HG03066 (cell line): ENCODE data around the gene C5orf34.
"Not testable (repeated sequence)": the region's sequence is repeated elsewhere in the genome, so short reads cannot be mapped to it uniquely, and the experiment has no call there.

ENCODE experiments used
- ATAC-seq: cut with Tn5 transposase; IDR thresholded peaks from one replicate; pipeline ENCODE4 v1.9.1; 2021; ENCODE audit warnings: low read depth; ENCODE audit not compliant: unreplicated experiment

The C5orf34 gene

GRCh38 chr5:43515678-43516048 is 715 bp upstream of the C5orf34 start:
- no peak for ATAC-seq

GRCh38 chr5:43514471-43514815 is 505 bp downstream of the C5orf34 start:
- peak; percentile 26 for ATAC-seq

GRCh38 chr5:43514025-43514424 is 923 bp downstream of the C5orf34 start:
- ATAC-seq = no peak

- ATAC-seq = not testable (repeated sequence)
Measured at GRCh38 chr5:43511062-43511461, 3.9 kb downstream of the C5orf34 start.

GRCh38 chr5:43498581-43498980 is 16.4 kb downstream of the C5orf34 start:
- ATAC-seq = no peak

- ATAC-seq = no peak
Measured at GRCh38 chr5:43497311-43498104, 17.4 kb downstream of the C5orf34 start.

GRCh38 chr5:43491326-43491725 is 23.6 kb downstream of the C5orf34 start:
- no peak for ATAC-seq

GRCh38 chr5:43486353-43486752 is 28.6 kb downstream of the C5orf34 start:
- ATAC-seq = no peak

- no peak for ATAC-seq
Measured at GRCh38 chr5:43485406-43485805, 29.5 kb downstream of the C5orf34 start.

GRCh38 chr5:43484106-43484849 is 30.7 kb downstream of the C5orf34 start:
- peak; percentile 76 for ATAC-seq

GRCh38 chr5:43483298-43484105 is 31.4 kb downstream of the C5orf34 start, which contains the start of gene TMEM267:
Gene TMEM267 (minus strand): TSS chr5:43483865. CDS start chr5:43453969, 29,896 bp downstream.
- peak; percentile 82 for ATAC-seq

GRCh38 chr5:43482490-43483297 is 32.3 kb downstream of the C5orf34 start:
- no peak for ATAC-seq

GRCh38 chr5:43469671-43470391 is 45.1 kb downstream of the C5orf34 start:
- ATAC-seq = no peak

GRCh38 chr5:43467100-43467499 is 47.8 kb downstream of the C5orf34 start:
- ATAC-seq = no peak

- not testable (repeated sequence) for ATAC-seq
Measured at GRCh38 chr5:43465455-43465854, 49.5 kb downstream of the C5orf34 start.

- no peak for ATAC-seq
Measured at GRCh38 chr5:43461066-43461465, 53.9 kb downstream of the C5orf34 start.

GRCh38 chr5:43456556-43456955 is 58.4 kb downstream of the C5orf34 start:
- ATAC-seq = no peak

- not testable (repeated sequence) for ATAC-seq
Measured at GRCh38 chr5:43441575-43441974, 73.4 kb downstream of the C5orf34 start.

- ATAC-seq = no peak
Measured at GRCh38 chr5:43437062-43437660, 77.8 kb downstream of the C5orf34 start.
